DMS153 treated with DMSO at 0.1 percent for 48 hours (cell line): Measurements from ENCODE around the gene ARHGAP20.
"Not testable (repeated sequence)": the region's sequence is repeated elsewhere in the genome, so short reads cannot be mapped to it uniquely, and the experiment has no call there.

Experiments used
- DNase-seq: peaks from one replicate; lab custom pipeline; 2025; ENCODE audit not compliant: unreplicated experiment; lab: John Stamatoyannopoulos, UW

Gene ARHGAP20

GRCh38 chr11:110619366-110619765, 92.9 kb downstream of the ARHGAP20 start:
- DNase-seq: not testable (repeated sequence)

GRCh38 chr11:110614031-110614430, 98.2 kb downstream of the ARHGAP20 start:
- DNase-seq: no peak

- no peak for DNase-seq
Measured at GRCh38 chr11:110613197-110613918, 98.9 kb downstream of the ARHGAP20 start.

- DNase-seq: no peak
Measured at GRCh38 chr11:110606415-110606814, 105.8 kb downstream of the ARHGAP20 start.

- DNase-seq: no peak
Measured at GRCh38 chr11:110601936-110602335, 110.3 kb downstream of the ARHGAP20 start.

GRCh38 chr11:110600322-110600721, 111.9 kb downstream of the ARHGAP20 start:
- no peak for DNase-seq

- no peak for DNase-seq
Measured at GRCh38 chr11:110599207-110599606, 113.0 kb downstream of the ARHGAP20 start.

GRCh38 chr11:110598725-110599124, 113.5 kb downstream of the ARHGAP20 start:
- no peak for DNase-seq

GRCh38 chr11:110587972-110588371, 124.3 kb downstream of the ARHGAP20 start:
- no peak for DNase-seq

- no peak for DNase-seq
Measured at GRCh38 chr11:110587129-110587528, 125.1 kb downstream of the ARHGAP20 start.

GRCh38 chr11:110584150-110584549, 128.1 kb downstream of the ARHGAP20 start:
- DNase-seq: no peak

- no peak for DNase-seq
Measured at GRCh38 chr11:110582728-110583432, 129.4 kb downstream of the ARHGAP20 start.

- DNase-seq: no peak
Measured at GRCh38 chr11:110580571-110580970, 131.7 kb downstream of the ARHGAP20 start.

- no peak for DNase-seq
Measured at GRCh38 chr11:110573411-110573810, 138.8 kb downstream of the ARHGAP20 start.

GRCh38 chr11:110571081-110571720, 141.0 kb downstream of the ARHGAP20 start:
- no peak for DNase-seq

- no peak for DNase-seq
Measured at GRCh38 chr11:110566577-110566976, 145.7 kb downstream of the ARHGAP20 start.

GRCh38 chr11:110565357-110566336, 146.6 kb downstream of the ARHGAP20 start:
- no peak for DNase-seq

- no peak for DNase-seq
Measured at GRCh38 chr11:110564676-110565356, 147.4 kb downstream of the ARHGAP20 start.

- no peak for DNase-seq
Measured at GRCh38 chr11:110544779-110545178, 167.5 kb downstream of the ARHGAP20 start.

- no peak for DNase-seq
Measured at GRCh38 chr11:110538154-110538553, 174.1 kb downstream of the ARHGAP20 start.
